Epithelial cell of proximal tubule (primary cell): ENCODE measurements around the gene KRTAP13-3. TPM values are rescaled to one million over a fixed set of nuclear protein-coding genes. Genes with fewer than 3 reads are reported as not detected.
A peak's percentile ranks its signal among the peaks of the same experiment; 100 is the strongest.

Experiments
- DNase-seq: peaks from one replicate; pipeline ENCODE4 v3.0.0-alpha.2; 2011; ENCODE audit warnings: low read depth
- H3K4me3 ChIP-seq: 2 replicates; pipeline ENCODE4 v1.5.1; 2011; ENCODE audit warnings: low read depth, mild to moderate bottlenecking, low read length
- total RNA-seq: library from RNA; depleted of rRNA; stranded (reverse); fragments of >200 nt; gene quantifications from 2 replicates; pipeline ENCODE4 v1.2.3, GENCODE V29; 2015
- TF ChIP-seq, protein P1 (sequence below): conservative IDR thresholded peaks from 2 replicates; pipeline ENCODE4 v1.5.1; 2012; ENCODE audit warnings: low read depth, mild to moderate bottlenecking, low read length

The KRTAP13-3 gene
- total RNA-seq, 1 donor from 2014 or later, result not detected

DNA sequence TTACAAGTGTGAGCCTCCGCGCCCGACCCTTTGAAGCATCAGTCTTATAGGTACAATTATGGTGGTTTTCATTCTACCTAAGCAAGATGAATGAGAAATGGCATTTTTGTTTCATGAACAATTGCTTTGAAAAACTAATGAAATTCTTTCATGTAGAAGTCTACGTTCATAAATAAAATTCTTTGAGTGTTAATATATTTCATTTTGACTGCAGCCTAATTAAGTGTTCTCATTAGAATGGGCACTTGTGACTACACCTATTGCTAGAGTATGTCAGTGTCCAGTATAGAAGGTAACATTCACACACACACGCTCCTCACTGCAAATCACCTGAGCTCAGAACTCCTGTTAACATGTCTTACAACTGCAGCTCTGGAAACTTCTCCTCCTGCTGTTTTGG is 14.2 kb upstream of the KRTAP13-3 start, which contains the start of gene KRTAP15-1:
Gene KRTAP15-1 (plus strand): TSS at position 301 of the 400 bp plus-strand sequence. CDS start 53 bp downstream, at position 354.
- TF ChIP-seq, protein P1, sequence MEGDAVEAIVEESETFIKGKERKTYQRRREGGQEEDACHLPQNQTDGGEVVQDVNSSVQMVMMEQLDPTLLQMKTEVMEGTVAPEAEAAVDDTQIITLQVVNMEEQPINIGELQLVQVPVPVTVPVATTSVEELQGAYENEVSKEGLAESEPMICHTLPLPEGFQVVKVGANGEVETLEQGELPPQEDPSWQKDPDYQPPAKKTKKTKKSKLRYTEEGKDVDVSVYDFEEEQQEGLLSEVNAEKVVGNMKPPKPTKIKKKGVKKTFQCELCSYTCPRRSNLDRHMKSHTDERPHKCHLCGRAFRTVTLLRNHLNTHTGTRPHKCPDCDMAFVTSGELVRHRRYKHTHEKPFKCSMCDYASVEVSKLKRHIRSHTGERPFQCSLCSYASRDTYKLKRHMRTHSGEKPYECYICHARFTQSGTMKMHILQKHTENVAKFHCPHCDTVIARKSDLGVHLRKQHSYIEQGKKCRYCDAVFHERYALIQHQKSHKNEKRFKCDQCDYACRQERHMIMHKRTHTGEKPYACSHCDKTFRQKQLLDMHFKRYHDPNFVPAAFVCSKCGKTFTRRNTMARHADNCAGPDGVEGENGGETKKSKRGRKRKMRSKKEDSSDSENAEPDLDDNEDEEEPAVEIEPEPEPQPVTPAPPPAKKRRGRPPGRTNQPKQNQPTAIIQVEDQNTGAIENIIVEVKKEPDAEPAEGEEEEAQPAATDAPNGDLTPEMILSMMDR, result no peak
- no peak for DNase-seq
- H3K4me3 ChIP-seq, result no peak within 1 kb of the TSS

DNA sequence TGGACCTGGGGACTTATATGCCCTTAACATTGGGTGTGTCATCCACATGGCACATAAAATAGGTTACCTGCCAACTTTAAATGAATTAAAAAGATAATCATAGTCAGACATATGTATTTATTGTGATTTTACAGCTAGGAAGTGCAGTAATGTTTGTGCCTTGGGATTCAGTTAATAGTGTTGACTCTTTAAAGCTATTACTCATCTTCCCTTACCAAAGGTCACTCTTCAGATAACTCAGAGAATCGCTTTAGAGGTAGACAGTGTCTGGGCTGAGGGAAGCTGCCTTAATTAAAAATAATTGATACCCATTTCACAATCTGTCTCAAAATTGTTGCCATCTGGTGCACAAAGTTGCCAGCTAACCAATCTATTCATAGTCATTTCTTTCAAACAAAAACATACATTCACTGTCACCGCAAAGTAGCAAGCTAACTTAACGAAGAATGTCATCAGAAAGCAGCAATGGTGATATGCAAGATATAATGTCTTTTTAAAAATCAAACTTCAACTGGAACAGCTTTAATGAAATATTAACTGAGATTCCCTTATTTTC is 11.4 kb upstream of the KRTAP13-3 start:
- no peak overlapping the region for H3K4me3 ChIP-seq
- TF ChIP-seq, protein P1, result no peak
- DNase-seq, result no peak

DNA sequence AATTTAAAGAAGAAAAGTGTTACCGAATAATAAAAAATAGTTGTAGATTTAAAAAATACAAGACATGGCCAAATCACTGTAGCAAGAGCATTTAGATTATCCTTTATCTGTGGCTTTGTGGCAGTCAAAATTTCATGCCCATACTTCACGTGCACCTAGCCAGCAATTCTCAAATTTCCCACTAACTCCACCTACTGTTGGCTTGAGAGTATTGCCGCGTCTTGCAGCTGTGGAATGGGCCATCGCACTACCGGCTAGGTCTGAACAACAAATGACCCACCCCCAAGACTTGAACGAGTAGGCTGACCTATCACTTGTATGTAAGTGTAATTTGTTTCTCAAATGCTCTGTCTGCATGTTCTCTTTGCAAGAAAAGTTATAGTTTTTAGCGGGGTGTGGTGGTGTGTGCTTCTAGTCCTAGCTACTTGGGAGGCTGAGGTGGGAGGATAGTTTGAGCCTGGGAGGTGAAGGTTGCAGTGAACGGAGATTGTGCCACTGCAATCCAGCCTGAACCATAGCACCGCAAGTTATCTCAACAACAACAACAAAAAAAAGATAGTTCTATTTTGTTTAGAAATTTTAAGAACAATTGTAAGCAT is 8.4 kb upstream of the KRTAP13-3 start:
- H3K4me3 ChIP-seq, result no peak overlapping the region
- TF ChIP-seq, protein P1, result peak; percentile 62
- DNase-seq, result no peak

DNA sequence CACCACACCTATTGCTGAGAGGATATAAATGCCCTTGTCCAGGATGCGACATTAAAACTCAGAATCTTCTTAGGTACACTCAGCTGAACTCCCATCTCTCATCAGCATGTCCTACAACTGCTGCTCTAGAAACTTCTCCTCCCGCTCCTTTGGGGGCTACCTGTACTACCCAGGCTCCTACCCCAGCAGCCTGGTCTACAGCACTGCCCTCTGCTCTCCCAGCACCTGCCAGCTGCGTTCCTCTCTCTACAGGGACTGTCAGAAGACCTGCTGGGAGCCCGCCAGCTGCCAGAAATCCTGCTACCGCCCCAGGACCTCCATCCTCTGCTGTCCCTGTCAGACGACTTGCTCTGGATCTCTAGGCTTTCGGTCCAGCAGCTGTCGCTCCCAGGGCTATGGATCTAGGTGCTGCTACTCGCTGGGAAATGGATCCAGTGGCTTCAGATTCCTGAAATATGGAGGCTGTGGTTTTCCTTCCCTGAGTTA is 4.5 kb upstream of the KRTAP13-3 start, which contains the start of gene KRTAP13-4:
Gene KRTAP13-4 (plus strand): TSS at position 51 of the 486 bp plus-strand sequence. CDS start 56 bp downstream, at position 107.
- H3K4me3 ChIP-seq, result no peak within 1 kb of the TSS
- TF ChIP-seq, protein P1, result no peak

DNA sequence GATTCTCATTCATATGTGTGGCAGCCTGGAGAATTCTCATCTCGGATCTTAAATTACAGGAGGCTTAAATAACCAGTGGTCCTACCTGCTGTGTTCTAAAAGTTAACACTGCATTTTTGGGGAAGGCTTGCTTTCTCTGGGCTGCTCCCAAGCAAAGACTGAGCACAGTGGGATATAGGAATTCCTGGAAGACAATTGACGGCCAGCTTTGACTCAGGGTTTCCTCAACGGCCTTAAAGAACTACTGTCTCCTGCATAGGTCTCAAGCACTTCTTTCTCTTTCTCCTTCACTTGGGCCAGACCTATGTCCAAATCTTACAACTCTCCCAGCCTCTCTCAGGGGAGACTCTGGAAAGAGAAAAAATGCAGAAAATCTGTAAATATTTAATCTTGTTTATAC is 1.0 kb upstream of the KRTAP13-3 start:
- DNase-seq, result no peak
- TF ChIP-seq, protein P1, result no peak

More for the DNA sequence above, 4.5 kb upstream of the KRTAP13-3 start, which contains the start of gene KRTAP13-4:
- no peak for DNase-seq

DNA sequence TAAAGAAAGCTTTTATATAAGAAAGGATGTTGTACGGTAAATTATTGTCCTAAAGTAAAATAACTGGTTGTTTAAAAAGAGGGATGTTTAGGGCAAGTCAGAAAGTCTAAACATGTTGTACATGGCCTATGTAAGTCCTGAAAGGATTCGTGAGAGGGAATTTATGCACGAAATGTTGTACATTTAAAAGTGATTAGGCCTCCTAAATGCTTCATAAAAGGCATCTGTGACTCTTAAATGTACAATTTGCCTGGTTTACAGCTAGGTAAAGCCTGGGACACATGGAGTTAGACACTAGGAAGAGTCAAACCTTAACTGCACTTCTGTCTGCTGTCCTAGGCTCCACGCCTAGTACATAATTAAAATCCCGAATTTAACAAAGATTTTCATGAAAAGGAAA is 9.7 kb downstream of the KRTAP13-3 start:
- H3K4me3 ChIP-seq, result no peak overlapping the region
- TF ChIP-seq, protein P1, result no peak

More for the DNA sequence above, 1.0 kb upstream of the KRTAP13-3 start:
- no peak overlapping the region for H3K4me3 ChIP-seq

More for the DNA sequence above, 9.7 kb downstream of the KRTAP13-3 start:
- DNase-seq, result no peak
